IMR-90 (cell line): ENCODE measurements around the gene KRTAP20-3. TPM values are rescaled to one million over a fixed set of nuclear protein-coding genes. Genes with fewer than 3 reads are reported as not detected.

Experiments
- microRNA-seq, 2 experiments: library from miRNA; stranded (forward) in 1 of 2; unstranded in 1 of 2; fragments of 10-50 nt in 1 of 2; fragments of <30 nt in 1 of 2; gene quantifications in 1 of 2; microRNA quantifications in 1 of 2; one replicate each; pipeline versions ENCODE3 to v1.1.0; 2013 to 2020; ENCODE audit not compliant: insufficient read depth in 1 of 2, insufficient read length in 1 of 2, unreplicated experiment in 1 of 2
- polyA plus RNA-seq, 3 experiments: library from polyadenylated mRNA; depleted of rRNA; stranded (reverse); fragments of >200 nt; gene quantifications; 2 replicates each; pipeline ENCODE4 v1.2.3, GENCODE V29; 2012; ENCODE audit warnings: low replicate concordance in 1 of 3
- small RNA-seq, 5 experiments: library from RNA; depleted of rRNA; stranded (forward); fragments of <200 nt; gene quantifications; one replicate each; pipeline ENCODE3, GENCODE V24; 2012
- total RNA-seq: library from RNA; depleted of rRNA; stranded (reverse); fragments of >200 nt; gene quantifications from 2 replicates; pipeline ENCODE4 v1.2.3, GENCODE V29; 2012; rRNA removed

KRTAP20-3 gene
- total and polyA plus RNA-seq, 2 of the 4 experiments (the other 2 are of a cell fraction): not detected

Small RNA genes within 50 kb of the gene (microRNA-seq; reads per million reads assigned to microRNA genes)
- not detected for gene KRTAP20-1 (ENCODE audit: insufficient read depth, insufficient read length)
- not detected for gene KRTAP20-3 (ENCODE audit: insufficient read depth, insufficient read length)
- not detected for gene KRTAP20-4 (ENCODE audit: insufficient read depth, insufficient read length)
- not detected for gene KRTAP22-1 (ENCODE audit: insufficient read depth, insufficient read length)

Small RNA genes within 50 kb of the gene (small RNA-seq; reads per million reads assigned to genes)
- gene KRTAP20-1: 0 reads per million in 5 experiments
- 0 reads per million in 5 experiments for gene KRTAP20-3
- 0 reads per million in 5 experiments for gene KRTAP20-4
- gene KRTAP22-1: 0 reads per million in 5 experiments

Other genes with a start within 250 kb of the KRTAP20-3 start
- gene KRTAP13-1, start 246.8 kb upstream of the KRTAP20-3 start, total RNA-seq: not detected in 2 replicates
- gene KRTAP13-1, start 246.8 kb upstream of the KRTAP20-3 start, polyA plus RNA-seq (2012; rRNA removed): not detected in 2 replicates
- not detected in 2 replicates for gene KRTAP13-3, start 216.9 kb upstream of the KRTAP20-3 start, total RNA-seq
- not detected in 2 replicates for gene KRTAP13-3, start 216.9 kb upstream of the KRTAP20-3 start, polyA plus RNA-seq (2012; rRNA removed)
- gene KRTAP13-4, start 212.6 kb upstream of the KRTAP20-3 start, total RNA-seq: not detected in 2 replicates
- not detected in 2 replicates for gene KRTAP13-4, start 212.6 kb upstream of the KRTAP20-3 start, polyA plus RNA-seq (2012; rRNA removed)
- gene KRTAP15-1, start 202.6 kb upstream of the KRTAP20-3 start, total RNA-seq: not detected in 2 replicates
- gene KRTAP15-1, start 202.6 kb upstream of the KRTAP20-3 start, polyA plus RNA-seq (2012; rRNA removed): not detected in 2 replicates
- gene KRTAP19-1, start 162.5 kb upstream of the KRTAP20-3 start, total RNA-seq: not detected in 2 replicates
- gene KRTAP19-1, start 162.5 kb upstream of the KRTAP20-3 start, polyA plus RNA-seq (2012; rRNA removed): not detected in 2 replicates
- gene KRTAP19-2, start 155.4 kb upstream of the KRTAP20-3 start, total RNA-seq: not detected in 2 replicates
- not detected in 2 replicates for gene KRTAP19-2, start 155.4 kb upstream of the KRTAP20-3 start, polyA plus RNA-seq (2012; rRNA removed)
- gene KRTAP19-3, start 150.9 kb upstream of the KRTAP20-3 start, total RNA-seq: not detected in 2 replicates
- not detected in 2 replicates for gene KRTAP19-3, start 150.9 kb upstream of the KRTAP20-3 start, polyA plus RNA-seq (2012; rRNA removed)
- gene KRTAP19-4, start 145.7 kb upstream of the KRTAP20-3 start, total RNA-seq: not detected in 2 replicates
- not detected in 2 replicates for gene KRTAP19-4, start 145.7 kb upstream of the KRTAP20-3 start, polyA plus RNA-seq (2012; rRNA removed)
- gene KRTAP19-5, start 140.7 kb upstream of the KRTAP20-3 start, total RNA-seq: not detected in 2 replicates
- gene KRTAP19-5, start 140.7 kb upstream of the KRTAP20-3 start, polyA plus RNA-seq (2012; rRNA removed): not detected in 2 replicates
- not detected in 2 replicates for gene KRTAP19-6, start 101.0 kb upstream of the KRTAP20-3 start, total RNA-seq
- not detected in 2 replicates for gene KRTAP19-6, start 101.0 kb upstream of the KRTAP20-3 start, polyA plus RNA-seq (2012; rRNA removed)
- not detected in 2 replicates for gene KRTAP19-7, start 81.5 kb upstream of the KRTAP20-3 start, total RNA-seq
- gene KRTAP19-7, start 81.5 kb upstream of the KRTAP20-3 start, polyA plus RNA-seq (2012; rRNA removed): not detected in 2 replicates
- gene KRTAP22-2, start 52.5 kb upstream of the KRTAP20-3 start, total RNA-seq: not detected in 2 replicates
- not detected in 2 replicates for gene KRTAP22-2, start 52.5 kb upstream of the KRTAP20-3 start, polyA plus RNA-seq (2012; rRNA removed)
- not detected in 2 replicates for gene KRTAP6-3, start 50.4 kb upstream of the KRTAP20-3 start, total RNA-seq
- gene KRTAP6-3, start 50.4 kb upstream of the KRTAP20-3 start, polyA plus RNA-seq (2012; rRNA removed): not detected in 2 replicates
- not detected in 2 replicates for gene KRTAP6-2, start 44.0 kb upstream of the KRTAP20-3 start, total RNA-seq
- gene KRTAP6-2, start 44.0 kb upstream of the KRTAP20-3 start, polyA plus RNA-seq (2012; rRNA removed): not detected in 2 replicates
- not detected in 2 replicates for gene KRTAP22-1, start 41.8 kb upstream of the KRTAP20-3 start, total RNA-seq
- not detected in 2 replicates for gene KRTAP22-1, start 41.8 kb upstream of the KRTAP20-3 start, polyA plus RNA-seq (2012; rRNA removed)
- gene KRTAP6-1, start 28.9 kb upstream of the KRTAP20-3 start, total RNA-seq: not detected in 2 replicates
- not detected in 2 replicates for gene KRTAP6-1, start 28.9 kb upstream of the KRTAP20-3 start, polyA plus RNA-seq (2012; rRNA removed)
- gene KRTAP20-1, start 26.4 kb upstream of the KRTAP20-3 start, total RNA-seq: not detected in 2 replicates
- gene KRTAP20-1, start 26.4 kb upstream of the KRTAP20-3 start, polyA plus RNA-seq (2012; rRNA removed): not detected in 2 replicates
- gene KRTAP20-4, start 22.2 kb upstream of the KRTAP20-3 start, total RNA-seq: not detected in 2 replicates
- not detected in 2 replicates for gene KRTAP20-4, start 22.2 kb upstream of the KRTAP20-3 start, polyA plus RNA-seq (2012; rRNA removed)
- not detected in 2 replicates for gene KRTAP20-2, start 7.7 kb upstream of the KRTAP20-3 start, total RNA-seq
- gene KRTAP20-2, start 7.7 kb upstream of the KRTAP20-3 start, polyA plus RNA-seq (2012; rRNA removed): not detected in 2 replicates
- gene KRTAP21-3, start 75.9 kb downstream of the KRTAP20-3 start, total RNA-seq: not detected in 2 replicates
- gene KRTAP21-3, start 75.9 kb downstream of the KRTAP20-3 start, polyA plus RNA-seq (2012; rRNA removed): not detected in 2 replicates
- gene KRTAP21-2, start 104.4 kb downstream of the KRTAP20-3 start, total RNA-seq: not detected in 2 replicates
- gene KRTAP21-2, start 104.4 kb downstream of the KRTAP20-3 start, polyA plus RNA-seq (2012; rRNA removed): not detected in 2 replicates
- not detected in 2 replicates for gene KRTAP21-1, start 112.6 kb downstream of the KRTAP20-3 start, total RNA-seq
- gene KRTAP21-1, start 112.6 kb downstream of the KRTAP20-3 start, polyA plus RNA-seq (2012; rRNA removed): not detected in 2 replicates
- gene KRTAP8-1, start 170.4 kb downstream of the KRTAP20-3 start, total RNA-seq: not detected in 2 replicates
- not detected in 2 replicates for gene KRTAP8-1, start 170.4 kb downstream of the KRTAP20-3 start, polyA plus RNA-seq (2012; rRNA removed)
- gene KRTAP7-1, start 186.9 kb downstream of the KRTAP20-3 start, total RNA-seq: not detected in 2 replicates
- not detected in 2 replicates for gene KRTAP7-1, start 186.9 kb downstream of the KRTAP20-3 start, polyA plus RNA-seq (2012; rRNA removed)
- not detected in 2 replicates for gene KRTAP11-1, start 238.7 kb downstream of the KRTAP20-3 start, total RNA-seq
- gene KRTAP11-1, start 238.7 kb downstream of the KRTAP20-3 start, polyA plus RNA-seq (2012; rRNA removed): not detected in 2 replicates